GM12878 (cell line): ENCODE results near the gene GEMIN5. TPM values are rescaled to one million over a fixed set of nuclear protein-coding genes. Genes with fewer than 3 reads are reported as not detected.
A peak's percentile ranks its signal among the peaks of the same experiment; 100 is the strongest.

Experiments
- BACH1 ChIP-seq: fragments of 450-650 bp; IDR thresholded peaks from 2 replicates; pipeline ENCODE4 v1.6.1; 2017; ENCODE audit warnings: mild to moderate bottlenecking, borderline replicate concordance
- CHD2 ChIP-seq: IDR thresholded peaks from 2 replicates; pipeline ENCODE4 v1.6.1; 2011; ENCODE audit warnings: low read depth, low read length, improper control_type of control experiment, borderline replicate concordance
- CREB1 ChIP-seq: IDR thresholded peaks from 2 replicates; pipeline ENCODE4 v1.6.1; 2012; ENCODE audit warnings: low read depth, mild to moderate bottlenecking, inconsistent platforms
- FOXK2 ChIP-seq: fragments of 450-650 bp; IDR thresholded peaks from 2 replicates; pipeline ENCODE4 v1.6.1; 2017; ENCODE audit warnings: mild to moderate bottlenecking, moderate library complexity
- KDM1A ChIP-seq: fragments of 200-600 bp; sonication (generic); IDR thresholded peaks from 2 replicates; pipeline ENCODE4 v1.6.1; 2016; ENCODE audit warnings: borderline replicate concordance
- MTA2 ChIP-seq: fragments of 450-650 bp; IDR thresholded peaks from 2 replicates; pipeline ENCODE4 v1.6.1; 2016; ENCODE audit warnings: low read depth, mild to moderate bottlenecking, moderate library complexity
- NR2C1 ChIP-seq: fragments of 450-650 bp; IDR thresholded peaks from 2 replicates; pipeline ENCODE4 v1.6.1; 2017; ENCODE audit warnings: antibody characterized with exemption, mild to moderate bottlenecking, moderate library complexity
- RBBP5 ChIP-seq: fragments of 200-600 bp; sonication (generic); conservative IDR thresholded peaks from 2 replicates; pipeline ENCODE4 v1.6.1; 2016
- RELA ChIP-seq: fragments of 450-650 bp; IDR thresholded peaks from 2 replicates; pipeline ENCODE4 v1.8.0; 2014; ENCODE audit warnings: borderline replicate concordance; ENCODE audit not compliant: partially characterized antibody
- SIX5 ChIP-seq: IDR thresholded peaks from 2 replicates; pipeline ENCODE4 v1.6.1; 2011; ENCODE audit warnings: mild to moderate bottlenecking, low read depth, low read length, moderate library complexity; ENCODE audit not compliant: severe bottlenecking
- SPI1 ChIP-seq: IDR thresholded peaks from 2 replicates; pipeline ENCODE4 v1.6.1; 2011; ENCODE audit warnings: low read depth, mild to moderate bottlenecking, low read length, moderate library complexity, borderline replicate concordance; ENCODE audit not compliant: insufficient read depth
- SUZ12 ChIP-seq: fragments of 200-600 bp; sonication (generic); IDR thresholded peaks from one replicate; pipeline ENCODE4 v1.6.1; 2018; ENCODE audit warnings: antibody characterized with exemption, mild to moderate bottlenecking; ENCODE audit not compliant: unreplicated experiment
- WRNIP1 ChIP-seq: IDR thresholded peaks from 2 replicates; pipeline ENCODE4 v1.6.1; 2011; ENCODE audit warnings: low read depth, low read length, improper control_type of control experiment, borderline replicate concordance
- ZBTB4 ChIP-seq: fragments of 450-650 bp; formaldehyde crosslinking; IDR thresholded peaks from 2 replicates; pipeline ENCODE4 v1.4.0; 2022; ENCODE audit warnings: mild to moderate bottlenecking, moderate library complexity
- ZBTB40 ChIP-seq: fragments of 450-650 bp; IDR thresholded peaks from 2 replicates; pipeline ENCODE4 v1.6.1; 2016; ENCODE audit warnings: mild to moderate bottlenecking, moderate library complexity, borderline replicate concordance
- polyA plus RNA-seq, 11 experiments: library from polyadenylated mRNA; depleted of rRNA in 4 of 11; unstranded in 6 of 11; stranded (reverse) in 5 of 11; fragments of >200 nt; fragmentation: Nextera tagmentation in 4 of 11; fragmentation: Illumina TruSeq in 1 of 11; extraction: Ambion mirVana in 4 of 11; extraction: Trizol in 1 of 11; gene quantifications; 1 replicate in 1 of 11; 2 replicates in 10 of 11; pipeline versions ENCODE4 v1.2.1 to v1.2.3, GENCODE V29; 2011 to 2016; ENCODE audit warnings: inconsistent platforms in 2 of 11, missing spikeins in 2 of 11, low read depth in 1 of 11
- total RNA-seq, 4 experiments: library from RNA; depleted of rRNA in 3 of 4; stranded (reverse); fragments of >200 nt in 3 of 4; fragmentation: Illumina TruSeq in 1 of 4; extraction: Trizol in 1 of 4; gene quantifications; 2 replicates each; pipeline versions ENCODE4 v1.2.1 to v1.2.3, GENCODE V29; 2013 to 2021
- TF ChIP-seq, protein P1 (sequence below): fragments of 450-650 bp; IDR thresholded peaks from 2 replicates; pipeline ENCODE4 v1.6.1; 2016; ENCODE audit warnings: mild to moderate bottlenecking
- TF ChIP-seq, protein P2 (sequence below): fragments of 450-650 bp; IDR thresholded peaks from 2 replicates; pipeline ENCODE4 v1.6.1; 2017; ENCODE audit warnings: mild to moderate bottlenecking, moderate library complexity

Gene GEMIN5
- total and polyA plus RNA-seq, 10 of the 15 experiments (the other 5 are each of a cell fraction or from before 2014, with no cell fraction given) = 6.3 to 29.8 (median 23.3) TPM

DNA sequence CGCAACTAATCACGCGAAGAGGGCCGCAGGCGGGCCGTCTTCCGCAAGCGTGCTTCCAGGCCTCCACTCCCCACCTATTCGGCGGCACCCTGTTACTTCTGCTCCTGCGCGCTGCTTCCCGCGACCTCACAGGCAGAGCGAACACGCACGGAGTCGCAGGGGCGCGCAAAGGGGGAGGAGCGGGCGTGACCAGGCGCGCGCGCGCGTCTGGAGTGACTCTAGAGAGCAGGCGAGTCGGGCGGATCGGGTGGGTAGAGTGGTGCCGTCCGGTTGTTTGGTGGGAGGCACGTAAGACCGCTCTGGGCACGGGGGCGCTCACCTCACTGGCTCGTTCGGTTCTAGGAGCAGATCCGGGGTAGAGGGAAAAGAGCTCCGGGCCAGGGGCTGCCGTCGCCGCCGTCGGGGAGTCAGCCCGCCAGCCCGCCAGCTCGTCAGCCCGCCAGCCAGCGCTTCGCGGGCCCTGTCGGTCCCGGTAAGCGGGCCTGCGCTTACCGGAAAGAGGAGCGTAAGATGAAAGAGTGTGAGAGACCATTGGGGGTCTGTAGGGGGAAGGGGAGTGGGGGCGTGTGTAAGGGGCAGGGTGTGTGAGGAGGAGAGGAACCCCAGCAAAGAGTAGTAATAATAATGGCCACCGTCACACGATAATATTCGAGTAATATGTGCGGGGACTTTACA, 79.6 kb downstream of the GEMIN5 start, which contains the start of gene CNOT8 (continued):
- TF ChIP-seq ZBTB4 (CRISPR knock-in tag) (no peak), WRNIP1 (no peak), NR2C1 (peak; percentile 94), KDM1A (no peak), RELA (no peak), SIX5 (no peak), CREB1 (peak; percentile 66), SUZ12 (no peak), BACH1 (peak; percentile 19; the same call in 1 of the 2 replicates), FOXK2 (no peak), CHD2 (0 out of 2 replicates have a peak, but pooled peaks have one; percentile 46), MTA2 (no peak), SPI1 (no peak), ZBTB40 (peak; percentile 50; the same call in 1 of the 2 replicates), RBBP5 (no peak)
- TF ChIP-seq, protein P1, sequence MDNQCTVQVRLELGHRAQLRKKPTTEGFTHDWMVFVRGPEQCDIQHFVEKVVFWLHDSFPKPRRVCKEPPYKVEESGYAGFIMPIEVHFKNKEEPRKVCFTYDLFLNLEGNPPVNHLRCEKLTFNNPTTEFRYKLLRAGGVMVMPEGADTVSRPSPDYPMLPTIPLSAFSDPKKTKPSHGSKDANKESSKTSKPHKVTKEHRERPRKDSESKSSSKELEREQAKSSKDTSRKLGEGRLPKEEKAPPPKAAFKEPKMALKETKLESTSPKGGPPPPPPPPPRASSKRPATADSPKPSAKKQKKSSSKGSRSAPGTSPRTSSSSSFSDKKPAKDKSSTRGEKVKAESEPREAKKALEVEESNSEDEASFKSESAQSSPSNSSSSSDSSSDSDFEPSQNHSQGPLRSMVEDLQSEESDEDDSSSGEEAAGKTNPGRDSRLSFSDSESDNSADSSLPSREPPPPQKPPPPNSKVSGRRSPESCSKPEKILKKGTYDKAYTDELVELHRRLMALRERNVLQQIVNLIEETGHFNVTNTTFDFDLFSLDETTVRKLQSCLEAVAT = no peak
- TF ChIP-seq, protein P2, sequence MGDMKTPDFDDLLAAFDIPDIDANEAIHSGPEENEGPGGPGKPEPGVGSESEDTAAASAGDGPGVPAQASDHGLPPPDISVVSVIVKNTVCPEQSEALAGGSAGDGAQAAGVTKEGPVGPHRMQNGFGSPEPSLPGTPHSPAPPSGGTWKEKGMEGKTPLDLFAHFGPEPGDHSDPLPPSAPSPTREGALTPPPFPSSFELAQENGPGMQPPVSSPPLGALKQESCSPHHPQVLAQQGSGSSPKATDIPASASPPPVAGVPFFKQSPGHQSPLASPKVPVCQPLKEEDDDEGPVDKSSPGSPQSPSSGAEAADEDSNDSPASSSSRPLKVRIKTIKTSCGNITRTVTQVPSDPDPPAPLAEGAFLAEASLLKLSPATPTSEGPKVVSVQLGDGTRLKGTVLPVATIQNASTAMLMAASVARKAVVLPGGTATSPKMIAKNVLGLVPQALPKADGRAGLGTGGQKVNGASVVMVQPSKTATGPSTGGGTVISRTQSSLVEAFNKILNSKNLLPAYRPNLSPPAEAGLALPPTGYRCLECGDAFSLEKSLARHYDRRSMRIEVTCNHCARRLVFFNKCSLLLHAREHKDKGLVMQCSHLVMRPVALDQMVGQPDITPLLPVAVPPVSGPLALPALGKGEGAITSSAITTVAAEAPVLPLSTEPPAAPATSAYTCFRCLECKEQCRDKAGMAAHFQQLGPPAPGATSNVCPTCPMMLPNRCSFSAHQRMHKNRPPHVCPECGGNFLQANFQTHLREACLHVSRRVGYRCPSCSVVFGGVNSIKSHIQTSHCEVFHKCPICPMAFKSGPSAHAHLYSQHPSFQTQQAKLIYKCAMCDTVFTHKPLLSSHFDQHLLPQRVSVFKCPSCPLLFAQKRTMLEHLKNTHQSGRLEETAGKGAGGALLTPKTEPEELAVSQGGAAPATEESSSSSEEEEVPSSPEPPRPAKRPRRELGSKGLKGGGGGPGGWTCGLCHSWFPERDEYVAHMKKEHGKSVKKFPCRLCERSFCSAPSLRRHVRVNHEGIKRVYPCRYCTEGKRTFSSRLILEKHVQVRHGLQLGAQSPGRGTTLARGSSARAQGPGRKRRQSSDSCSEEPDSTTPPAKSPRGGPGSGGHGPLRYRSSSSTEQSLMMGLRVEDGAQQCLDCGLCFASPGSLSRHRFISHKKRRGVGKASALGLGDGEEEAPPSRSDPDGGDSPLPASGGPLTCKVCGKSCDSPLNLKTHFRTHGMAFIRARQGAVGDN = no peak
